WTC11 (cell line): Measurements from ENCODE around the gene ABCD2. TPM values are rescaled to one million over a fixed set of nuclear protein-coding genes. Genes with fewer than 3 reads are reported as not detected.
"Not testable (repeated sequence)": the region's sequence is repeated elsewhere in the genome, so short reads cannot be mapped to it uniquely, and the experiment has no call there.

Experiments
- ATAC-seq: fragments of 200-7000 bp; cut with Tn5 transposase; 2 replicates; pipeline ENCODE4 v1.10.0; 2021; ENCODE audit warnings: mild to moderate bottlenecking, moderate library complexity
- CTCF ChIA-PET: fragments of 300-600 bp; sonication (Branson Sonifier 250); formaldehyde crosslinking; loops from one replicate; lab custom pipeline; 2021; ENCODE audit warnings: antibody characterized with exemption; lab: Charles Lee
- POLR2A ChIA-PET: fragments of 350-600 bp; sonication (Branson Sonifier 250); formaldehyde crosslinking; loops from one replicate; lab custom pipeline; 2021; ENCODE audit warnings: antibody characterized with exemption; lab: Charles Lee
- DNase-seq: peaks from one replicate; pipeline ENCODE4 v3.0.0; 2021; ENCODE audit warnings: low spot score
- H3K27ac Mint-ChIP-seq: 2 replicates; pipeline ENCODE4 v1.8.0; 2021; ENCODE audit warnings: mixed read lengths
- H3K27me3 Mint-ChIP-seq: 2 replicates; pipeline ENCODE4 v1.8.0; 2021; ENCODE audit warnings: low read depth, mild to moderate bottlenecking, moderate library complexity, mixed read lengths
- H3K36me3 Mint-ChIP-seq: 2 replicates; pipeline ENCODE4 v1.8.0; 2021; ENCODE audit warnings: mixed read lengths
- H3K4me1 Mint-ChIP-seq: 2 replicates; pipeline ENCODE4 v1.8.0; 2022; ENCODE audit warnings: mixed read lengths
- H3K4me3 Mint-ChIP-seq: 2 replicates; pipeline ENCODE4 v1.8.0; 2021; ENCODE audit warnings: mild to moderate bottlenecking, moderate library complexity, mixed read lengths
- H3K9me3 Mint-ChIP-seq: 2 replicates; pipeline ENCODE4 v1.8.0; 2021; ENCODE audit warnings: mixed read lengths
- AR ChIP-seq: fragments of 250-450 bp; sonication (Bioruptor Pico); IDR thresholded peaks from 2 replicates; pipeline ENCODE4 v1.9.0; 2021; ENCODE audit warnings: mild to moderate bottlenecking
- ATF6 ChIP-seq: sonication (generic); formaldehyde crosslinking; IDR thresholded peaks from 2 replicates; pipeline ENCODE4 v1.8.1; 2023; ENCODE audit warnings: mild to moderate bottlenecking, missing genetic modification reagents
- ELF4 ChIP-seq: sonication (generic); formaldehyde crosslinking; IDR thresholded peaks from 2 replicates; pipeline ENCODE4 v1.8.1; 2022; ENCODE audit warnings: low read depth, mild to moderate bottlenecking, moderate library complexity, missing genetic modification reagents
- ERG ChIP-seq: fragments of 250-450 bp; sonication (Bioruptor Pico); IDR thresholded peaks from 2 replicates; pipeline ENCODE4 v1.8.0; 2021; ENCODE audit warnings: mild to moderate bottlenecking
- FOXK1 ChIP-seq: sonication (generic); formaldehyde crosslinking; IDR thresholded peaks from 2 replicates; pipeline ENCODE4 v1.8.0; 2022; ENCODE audit warnings: mild to moderate bottlenecking, moderate library complexity, missing genetic modification reagents
- HMGA2 ChIP-seq: fragments of 250-450 bp; sonication (Bioruptor Pico); IDR thresholded peaks from 2 replicates; pipeline ENCODE4 v1.4.0; 2021; ENCODE audit warnings: mild to moderate bottlenecking, moderate library complexity
- JAZF1 ChIP-seq: fragments of 250-450 bp; sonication (Bioruptor Pico); IDR thresholded peaks from 2 replicates; pipeline ENCODE4 v1.9.0; 2021; ENCODE audit warnings: moderate library complexity, mild to moderate bottlenecking, inconsistent platforms
- MYBL2 ChIP-seq: sonication (generic); formaldehyde crosslinking; IDR thresholded peaks from 2 replicates; pipeline ENCODE4 v1.8.1; 2023; ENCODE audit warnings: mild to moderate bottlenecking, moderate library complexity, missing genetic modification reagents
- SMAD4 ChIP-seq: sonication (generic); formaldehyde crosslinking; IDR thresholded peaks from 2 replicates; pipeline ENCODE4 v1.8.0; 2022; ENCODE audit warnings: mild to moderate bottlenecking, missing genetic modification reagents
- STAT6 ChIP-seq: sonication (generic); formaldehyde crosslinking; conservative IDR thresholded peaks from 2 replicates; pipeline ENCODE4 v1.8.1; 2023; ENCODE audit warnings: mild to moderate bottlenecking, low read depth, missing genetic modification reagents, moderate library complexity
- TEAD4 ChIP-seq: sonication (generic); formaldehyde crosslinking; IDR thresholded peaks from 2 replicates; pipeline ENCODE4 v1.8.0; 2022; ENCODE audit warnings: mild to moderate bottlenecking, missing genetic modification reagents
- ZNF396 ChIP-seq: fragments of 250-450 bp; sonication (Bioruptor Pico); IDR thresholded peaks from 2 replicates; pipeline ENCODE4 v1.8.0; 2021; ENCODE audit warnings: mild to moderate bottlenecking, moderate library complexity, borderline replicate concordance
- ZNF416 ChIP-seq: fragments of 250-450 bp; sonication (Bioruptor Pico); IDR thresholded peaks from 2 replicates; pipeline ENCODE4 v1.9.0; 2021; ENCODE audit warnings: mild to moderate bottlenecking, inconsistent platforms
- total RNA-seq: library from RNA; stranded (reverse); gene quantifications from 3 replicates; pipeline ENCODE4 v1.2.3, GENCODE V29; 2021
- TF ChIP-seq, protein P1 (sequence below): sonication (generic); formaldehyde crosslinking; IDR thresholded peaks from 2 replicates; pipeline ENCODE4 v1.8.0; 2023; ENCODE audit warnings: missing genetic modification reagents, mild to moderate bottlenecking, borderline replicate concordance

Gene ABCD2
- total RNA-seq, 1 experiment from 2014 or later: not detected

GRCh38 chr12:39603065-39603464 is 16.5 kb downstream of the ABCD2 start:
- DNase-seq: no peak
- no peaks in the 10 kb centered on the region for H3K9me3 Mint-ChIP-seq
- H3K4me1 Mint-ChIP-seq: peaks cover 8% of the 10 kb centered on the region
- no peak for TF ChIP-seq TEAD4 (CRISPR knock-in tag)
- no peak for TF ChIP-seq JAZF1 (CRISPR knock-in tag)
- TF ChIP-seq AR (CRISPR knock-in tag): no peak
- no peak for TF ChIP-seq STAT6 (CRISPR knock-in tag)
- no peak for TF ChIP-seq ATF6
- no peak for TF ChIP-seq SMAD4
- TF ChIP-seq, protein P1, sequence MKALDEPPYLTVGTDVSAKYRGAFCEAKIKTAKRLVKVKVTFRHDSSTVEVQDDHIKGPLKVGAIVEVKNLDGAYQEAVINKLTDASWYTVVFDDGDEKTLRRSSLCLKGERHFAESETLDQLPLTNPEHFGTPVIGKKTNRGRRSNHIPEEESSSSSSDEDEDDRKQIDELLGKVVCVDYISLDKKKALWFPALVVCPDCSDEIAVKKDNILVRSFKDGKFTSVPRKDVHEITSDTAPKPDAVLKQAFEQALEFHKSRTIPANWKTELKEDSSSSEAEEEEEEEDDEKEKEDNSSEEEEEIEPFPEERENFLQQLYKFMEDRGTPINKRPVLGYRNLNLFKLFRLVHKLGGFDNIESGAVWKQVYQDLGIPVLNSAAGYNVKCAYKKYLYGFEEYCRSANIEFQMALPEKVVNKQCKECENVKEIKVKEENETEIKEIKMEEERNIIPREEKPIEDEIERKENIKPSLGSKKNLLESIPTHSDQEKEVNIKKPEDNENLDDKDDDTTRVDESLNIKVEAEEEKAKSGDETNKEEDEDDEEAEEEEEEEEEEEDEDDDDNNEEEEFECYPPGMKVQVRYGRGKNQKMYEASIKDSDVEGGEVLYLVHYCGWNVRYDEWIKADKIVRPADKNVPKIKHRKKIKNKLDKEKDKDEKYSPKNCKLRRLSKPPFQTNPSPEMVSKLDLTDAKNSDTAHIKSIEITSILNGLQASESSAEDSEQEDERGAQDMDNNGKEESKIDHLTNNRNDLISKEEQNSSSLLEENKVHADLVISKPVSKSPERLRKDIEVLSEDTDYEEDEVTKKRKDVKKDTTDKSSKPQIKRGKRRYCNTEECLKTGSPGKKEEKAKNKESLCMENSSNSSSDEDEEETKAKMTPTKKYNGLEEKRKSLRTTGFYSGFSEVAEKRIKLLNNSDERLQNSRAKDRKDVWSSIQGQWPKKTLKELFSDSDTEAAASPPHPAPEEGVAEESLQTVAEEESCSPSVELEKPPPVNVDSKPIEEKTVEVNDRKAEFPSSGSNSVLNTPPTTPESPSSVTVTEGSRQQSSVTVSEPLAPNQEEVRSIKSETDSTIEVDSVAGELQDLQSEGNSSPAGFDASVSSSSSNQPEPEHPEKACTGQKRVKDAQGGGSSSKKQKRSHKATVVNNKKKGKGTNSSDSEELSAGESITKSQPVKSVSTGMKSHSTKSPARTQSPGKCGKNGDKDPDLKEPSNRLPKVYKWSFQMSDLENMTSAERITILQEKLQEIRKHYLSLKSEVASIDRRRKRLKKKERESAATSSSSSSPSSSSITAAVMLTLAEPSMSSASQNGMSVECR: no peak
- no peak for TF ChIP-seq MYBL2 (CRISPR knock-in tag)
- no peak for TF ChIP-seq ZNF416
- TF ChIP-seq ZNF396 (CRISPR knock-in tag): no peak
- no peak for TF ChIP-seq ELF4
- TF ChIP-seq FOXK1 (CRISPR knock-in tag): no peak
- TF ChIP-seq ERG: no peak
- TF ChIP-seq, all 79 proteins: peak for 0
- Mint-ChIP-seq H3K27ac (no peak overlapping the region), H3K4me3 (no peak overlapping the region), H3K36me3 (no peaks in the 10 kb centered on the region), H3K27me3 (no peaks in the 10 kb centered on the region)
- no peak for ATAC-seq
- ChIA-PET CTCF (no interaction called here), POLR2A (no interaction called here)

- H3K27ac Mint-ChIP-seq: not testable (repeated sequence)
Measured at GRCh38 chr12:39601951-39602350, 17.7 kb downstream of the ABCD2 start.

More at GRCh38 chr12:39601951-39602350, 17.7 kb downstream of the ABCD2 start:
- not testable (repeated sequence) for H3K27me3 Mint-ChIP-seq, H3K36me3 Mint-ChIP-seq, ATAC-seq
- 0 out of 2 replicates have a peak, but pooled peaks have one; percentile 8 for TF ChIP-seq HMGA2 (CRISPR knock-in tag)
- TF ChIP-seq, all 79 proteins: peak for 1; not testable (repeated sequence) for 78
- H3K9me3 Mint-ChIP-seq, DNase-seq, POLR2A ChIA-PET, H3K4me1 Mint-ChIP-seq, H3K4me3 Mint-ChIP-seq, CTCF ChIA-PET: not testable (repeated sequence)
